Tibial nerve (tissue), 4 donors: Measurements from ENCODE around the gene F10. TPM values are rescaled to one million over a fixed set of nuclear protein-coding genes. Genes with fewer than 3 reads are reported as not detected.
"Not testable (repeated sequence)": the region's sequence is repeated elsewhere in the genome, so short reads cannot be mapped to it uniquely, and the experiment has no call there.

Experiments used
- DNase-seq, 2 donors: peaks; one replicate each; pipeline ENCODE4 v3.0.0-alpha.2; 2019; ENCODE audit warnings: low spot score in 2 of 2
- H3K27ac ChIP-seq, 4 donors: fragments of 200-600 bp; sonication (generic) in 3 of 4; one replicate each; pipeline ENCODE4 v1.5.1; 2017 to 2019; ENCODE audit warnings: mild to moderate bottlenecking in 1 of 4
- H3K27me3 ChIP-seq, 2 donors: fragments of 200-600 bp; sonication (generic) in 1 of 2; one replicate each; pipeline versions ENCODE4 v1.5.1 to v1.6.0; 2017 to 2019
- H3K36me3 ChIP-seq, 3 donors: fragments of 200-600 bp; sonication (generic); one replicate each; pipeline ENCODE4 v1.5.1; 2018 to 2019
- H3K4me1 ChIP-seq, 4 donors: fragments of 200-600 bp; sonication (generic) in 3 of 4; one replicate each; pipeline ENCODE4 v1.5.1; 2017 to 2019
- H3K4me3 ChIP-seq, 4 donors: fragments of 200-600 bp; sonication (generic) in 3 of 4; one replicate each; pipeline ENCODE4 v1.5.1; 2017 to 2019; ENCODE audit warnings: mild to moderate bottlenecking in 1 of 4, moderate library complexity in 1 of 4
- H3K9me3 ChIP-seq, 4 donors: fragments of 200-600 bp; sonication (generic) in 3 of 4; one replicate each; pipeline ENCODE4 v1.5.1; 2017 to 2019
- EP300 ChIP-seq, 2 donors: sonication (generic); formaldehyde crosslinking; IDR thresholded peaks; one replicate each; pipeline ENCODE4 v1.6.1; 2017; ENCODE audit warnings: antibody characterized with exemption in 2 of 2, mild to moderate bottlenecking in 1 of 2
- POLR2A ChIP-seq, 2 donors: fragments of 450-650 bp; IDR thresholded peaks; one replicate each; pipeline ENCODE4 v1.6.1; 2017; ENCODE audit warnings: antibody characterized with exemption in 2 of 2, mild to moderate bottlenecking in 2 of 2, moderate library complexity in 2 of 2
- WGBS, 2 donors: methylation state at CpG; one replicate each; pipeline ENCODE4 v1.1.5; 2018; 5-methylcytosine and 5-hydroxymethylcytosine counted together
- total RNA-seq, 4 donors: library from RNA; depleted of rRNA; stranded (reverse); fragments of >200 nt; gene quantifications; one replicate each; pipeline ENCODE4 v1.1.0, GENCODE V29; 2016
- TF ChIP-seq, protein P1 (sequence below), 5 experiments: fragments of 200-600 bp in 3 of 5; fragments of 450-650 bp in 2 of 5; sonication (generic) in 3 of 5; IDR thresholded peaks; one replicate each; pipeline ENCODE4 v1.5.1; 2016 to 2019; ENCODE audit warnings: antibody characterized with exemption in 5 of 5, mild to moderate bottlenecking in 3 of 5, moderate library complexity in 2 of 5

Gene F10
- total RNA-seq, 4 donors from 2014 or later: 12.0 to 44.3 (median 17.3) TPM

DNA sequence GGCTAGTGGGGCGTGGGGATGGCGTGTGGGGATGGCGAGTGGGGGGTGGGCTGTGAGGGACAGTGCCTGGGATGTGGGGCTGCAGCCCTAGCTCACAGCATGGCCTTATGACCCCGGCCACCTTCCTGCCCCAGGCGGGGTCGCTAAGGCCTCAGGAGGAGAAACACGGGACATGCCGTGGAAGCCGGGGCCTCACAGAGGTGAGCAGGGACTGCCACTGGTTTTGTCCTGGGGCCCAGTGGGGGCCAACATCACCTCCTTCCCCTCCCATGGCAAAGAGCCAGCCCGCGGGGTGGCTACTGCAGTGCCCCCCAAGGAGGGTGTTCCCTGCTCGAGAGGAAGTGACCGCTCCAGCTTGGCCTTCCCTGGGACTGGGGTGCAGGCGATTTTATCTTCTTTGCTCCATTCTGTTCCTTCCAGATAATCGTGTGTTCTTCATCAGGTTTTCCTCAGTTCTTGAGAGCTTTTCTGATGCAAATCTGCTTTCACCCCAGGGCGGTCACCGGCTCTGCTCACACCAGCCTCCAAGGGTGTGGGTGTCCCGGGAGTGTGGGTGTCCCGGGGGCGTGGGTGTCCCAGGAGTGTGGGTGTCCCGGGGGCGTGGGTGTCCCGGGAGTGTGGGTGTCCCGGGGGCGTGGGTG, 15.8 kb upstream of the F10 start:
- Histone ChIP-seq H3K27me3 (peaks cover 0 to 37% of the 10 kb centered on the region in 2 donors), H3K4me1 (peaks cover 0 to 20% (median 10%) of the 10 kb centered on the region in 4 donors), H3K27ac (no peak overlapping the region), H3K36me3 (no peaks in the 10 kb centered on the region), H3K4me3 (no peak overlapping the region), H3K9me3 (no peaks in the 10 kb centered on the region)
- TF ChIP-seq POLR2A (IDR thresholded peaks at IDR 0.05) (no peak), EP300 (IDR thresholded peaks at IDR 0.05) (no peak)
- TF ChIP-seq, protein P1, sequence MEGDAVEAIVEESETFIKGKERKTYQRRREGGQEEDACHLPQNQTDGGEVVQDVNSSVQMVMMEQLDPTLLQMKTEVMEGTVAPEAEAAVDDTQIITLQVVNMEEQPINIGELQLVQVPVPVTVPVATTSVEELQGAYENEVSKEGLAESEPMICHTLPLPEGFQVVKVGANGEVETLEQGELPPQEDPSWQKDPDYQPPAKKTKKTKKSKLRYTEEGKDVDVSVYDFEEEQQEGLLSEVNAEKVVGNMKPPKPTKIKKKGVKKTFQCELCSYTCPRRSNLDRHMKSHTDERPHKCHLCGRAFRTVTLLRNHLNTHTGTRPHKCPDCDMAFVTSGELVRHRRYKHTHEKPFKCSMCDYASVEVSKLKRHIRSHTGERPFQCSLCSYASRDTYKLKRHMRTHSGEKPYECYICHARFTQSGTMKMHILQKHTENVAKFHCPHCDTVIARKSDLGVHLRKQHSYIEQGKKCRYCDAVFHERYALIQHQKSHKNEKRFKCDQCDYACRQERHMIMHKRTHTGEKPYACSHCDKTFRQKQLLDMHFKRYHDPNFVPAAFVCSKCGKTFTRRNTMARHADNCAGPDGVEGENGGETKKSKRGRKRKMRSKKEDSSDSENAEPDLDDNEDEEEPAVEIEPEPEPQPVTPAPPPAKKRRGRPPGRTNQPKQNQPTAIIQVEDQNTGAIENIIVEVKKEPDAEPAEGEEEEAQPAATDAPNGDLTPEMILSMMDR (IDR thresholded peaks at IDR 0.05): no peak
- DNase-seq: no peak
- 66 to 78% methylated on average over 21 to 23 of the region's 25 CpGs for WGBS, 2 donors

DNA sequence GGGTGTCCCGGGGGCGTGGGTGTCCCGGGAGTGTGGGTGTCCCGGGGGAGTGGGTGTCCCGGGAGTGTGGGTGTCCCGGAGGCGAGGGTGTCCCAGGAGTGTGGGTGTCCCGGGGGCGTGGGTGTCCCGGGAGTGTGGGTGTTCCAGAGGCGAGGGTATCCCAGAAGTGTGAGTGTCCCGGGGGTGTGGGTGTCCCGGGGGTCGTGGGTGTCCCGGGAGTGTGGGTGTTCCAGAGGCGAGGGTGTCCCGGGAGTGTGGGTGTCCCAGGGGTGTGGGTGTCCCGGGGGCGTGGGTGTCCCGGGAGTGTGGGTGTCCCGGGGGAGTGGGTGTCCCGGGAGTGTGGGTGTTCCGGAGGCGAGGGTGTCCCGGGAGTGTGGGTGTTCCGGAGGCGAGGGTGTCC, 14.1 kb upstream of the F10 start:
- H3K36me3 ChIP-seq, H3K9me3 ChIP-seq, DNase-seq, H3K27ac ChIP-seq, H3K4me3 ChIP-seq: not testable (repeated sequence)
- Histone ChIP-seq H3K27me3 (peaks cover 0 to 41% of the 10 kb centered on the region in 2 donors), H3K4me1 (peaks cover 0 to 20% (median 10%) of the 10 kb centered on the region in 4 donors)
- 94 to 99% methylated on average over 8 to 19 of the region's 27 CpGs for WGBS, 2 donors

DNA sequence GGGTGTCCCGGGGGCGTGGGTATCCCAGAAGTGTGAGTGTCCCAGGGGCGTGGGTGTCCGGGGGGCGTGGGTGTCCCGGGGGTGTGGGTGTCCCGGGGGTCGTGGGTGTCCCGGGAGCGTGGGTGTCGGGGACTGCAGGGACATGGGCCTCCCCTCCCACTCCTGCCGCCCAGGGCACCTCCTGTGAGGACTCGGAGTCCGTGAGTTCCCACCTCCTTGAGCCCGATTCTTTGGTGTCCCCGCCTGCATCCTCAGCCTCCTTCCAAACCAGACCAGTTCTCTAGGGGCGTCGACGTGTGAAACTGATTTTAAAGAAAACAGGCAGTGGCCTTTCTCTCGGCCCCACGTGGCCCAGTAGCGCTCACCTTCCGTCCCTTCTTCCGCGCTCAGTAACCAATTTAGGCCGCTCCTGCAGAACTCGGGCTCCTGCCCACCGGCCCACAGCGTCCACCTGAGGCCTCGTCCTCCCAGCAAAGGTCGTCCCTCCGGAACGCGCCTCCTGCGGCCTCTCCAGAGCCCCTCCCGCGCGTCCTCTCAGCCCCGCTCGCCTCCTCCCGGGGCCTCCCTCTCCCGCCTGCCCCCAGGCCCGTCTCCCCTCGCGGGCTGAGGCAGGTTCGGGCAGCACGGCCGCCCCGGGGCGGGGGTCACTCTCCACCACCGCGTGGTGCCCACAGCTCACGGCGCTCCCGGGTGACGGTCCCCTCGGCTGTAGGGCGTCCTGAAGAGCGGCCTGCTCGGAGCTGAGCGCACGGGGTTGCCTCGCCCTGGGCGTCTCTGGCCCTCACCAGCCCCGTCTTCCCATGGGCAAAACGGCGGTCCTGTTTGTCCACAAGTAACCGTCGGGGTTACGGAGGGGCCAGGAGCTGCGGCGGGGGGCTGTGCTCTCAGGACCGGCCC, 13.2 kb upstream of the F10 start:
- Histone ChIP-seq H3K27ac (no peak overlapping the region), H3K27me3 (peaks cover 0 to 32% of the 10 kb centered on the region in 2 donors), H3K4me1 (peaks cover 0 to 20% (median 10%) of the 10 kb centered on the region in 4 donors), H3K4me3 (peak overlapping the region in 1 of 4 donors; percentile 33), H3K9me3 (no peaks in the 10 kb centered on the region), H3K36me3 (no peaks in the 10 kb centered on the region)
- TF ChIP-seq POLR2A (IDR thresholded peaks at IDR 0.05) (no peak), EP300 (IDR thresholded peaks at IDR 0.05) (no peak)
- TF ChIP-seq, protein P1 (IDR thresholded peaks at IDR 0.05): no peak
- DNase-seq: no peak
- WGBS, 2 donors: 28 to 41% methylated on average over 56 to 57 of the region's 73 CpGs

DNA sequence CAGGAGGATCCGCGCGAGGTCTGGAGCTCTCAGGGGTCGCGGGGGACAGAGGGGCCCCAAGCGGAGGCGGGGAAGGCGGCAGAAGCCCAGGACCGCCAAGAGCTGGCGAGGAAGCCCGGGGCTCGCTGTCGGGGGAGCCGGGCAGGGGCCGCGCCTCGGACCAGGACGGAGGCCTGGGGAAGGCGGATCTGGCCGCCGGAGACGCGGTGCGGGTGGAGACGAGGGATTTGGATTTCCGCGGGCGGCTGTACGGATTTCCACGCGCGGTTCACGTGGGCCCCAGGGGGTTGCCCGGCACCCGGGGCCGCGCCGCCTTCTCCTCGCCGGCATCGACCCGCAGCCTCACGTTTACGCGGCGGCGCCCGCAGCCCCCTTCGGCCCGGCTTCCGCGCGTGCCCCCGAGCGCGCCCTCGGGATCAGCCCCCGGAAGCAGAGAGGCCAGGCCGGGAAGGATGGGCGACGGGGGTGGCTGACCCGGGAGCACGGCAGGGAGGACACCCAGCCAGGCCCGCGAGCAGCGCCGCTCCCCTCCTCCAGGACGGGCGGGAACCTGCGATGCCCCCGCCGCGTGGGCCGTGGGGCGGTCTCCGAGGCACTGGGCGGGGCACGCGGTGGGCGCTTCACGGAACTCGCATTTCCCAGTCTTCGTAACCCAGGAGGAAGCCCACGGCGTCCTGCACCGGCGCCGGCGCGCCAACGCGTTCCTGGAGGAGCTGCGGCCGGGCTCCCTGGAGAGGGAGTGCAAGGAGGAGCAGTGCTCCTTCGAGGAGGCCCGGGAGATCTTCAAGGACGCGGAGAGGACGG, 12.3 kb upstream of the F10 start:
- 2 to 4% methylated on average over 5 to 53 of the region's 99 CpGs for WGBS, 2 donors
- peaks cover 0 to 20% (median 10%) of the 10 kb centered on the region in 4 donors for H3K4me1 ChIP-seq
- no peak for DNase-seq
- peaks cover 0 to 29% of the 10 kb centered on the region in 2 donors for H3K27me3 ChIP-seq
- no peaks in the 10 kb centered on the region for H3K9me3 ChIP-seq
- H3K27ac ChIP-seq: no peak overlapping the region
- H3K4me3 ChIP-seq: peak overlapping the region in 2 of 4 donors; percentile 33 to 46
- TF ChIP-seq, protein P1 (IDR thresholded peaks at IDR 0.05): no peak
- TF ChIP-seq EP300 (IDR thresholded peaks at IDR 0.05) (no peak), POLR2A (IDR thresholded peaks at IDR 0.05) (no peak)
- H3K36me3 ChIP-seq: no peaks in the 10 kb centered on the region

DNA sequence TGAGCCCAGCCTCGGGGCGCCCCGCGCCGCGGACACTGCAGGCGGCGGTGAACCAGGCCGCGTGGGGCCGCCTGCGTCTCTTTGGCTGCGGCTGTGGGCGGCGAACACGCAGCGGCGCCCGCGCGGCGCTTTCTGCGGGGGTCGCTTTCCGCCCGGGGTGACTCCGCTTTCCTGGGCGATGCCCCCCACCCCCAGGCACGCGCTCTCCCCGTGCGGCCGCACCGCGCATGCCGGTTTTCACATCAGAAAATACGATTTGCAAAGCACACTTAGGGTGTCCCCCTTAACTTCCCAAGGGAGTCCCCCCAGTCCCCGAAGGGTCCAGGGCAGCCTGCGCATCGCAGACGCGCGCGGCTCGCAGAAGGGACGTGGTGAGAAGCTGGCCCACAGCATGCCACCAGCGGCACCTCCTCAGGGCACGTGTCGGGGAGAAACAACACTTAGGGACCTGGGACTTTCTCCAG, 11.7 kb upstream of the F10 start:
- H3K27ac ChIP-seq: no peak overlapping the region
- 31 to 64% methylated on average over 12 to 16 of the region's 49 CpGs for WGBS, 2 donors
- H3K27me3 ChIP-seq: peaks cover 0 to 29% of the 10 kb centered on the region in 2 donors
- H3K36me3 ChIP-seq: no peaks in the 10 kb centered on the region
- TF ChIP-seq EP300 (IDR thresholded peaks at IDR 0.05) (no peak), POLR2A (IDR thresholded peaks at IDR 0.05) (no peak)
- TF ChIP-seq, protein P1 (IDR thresholded peaks at IDR 0.05): no peak
- H3K4me3 ChIP-seq: peak overlapping the region in 2 of 4 donors; percentile 33 to 46
- H3K4me1 ChIP-seq: peaks cover 0 to 20% (median 10%) of the 10 kb centered on the region in 4 donors
- DNase-seq: no peak
- no peaks in the 10 kb centered on the region for H3K9me3 ChIP-seq

DNA sequence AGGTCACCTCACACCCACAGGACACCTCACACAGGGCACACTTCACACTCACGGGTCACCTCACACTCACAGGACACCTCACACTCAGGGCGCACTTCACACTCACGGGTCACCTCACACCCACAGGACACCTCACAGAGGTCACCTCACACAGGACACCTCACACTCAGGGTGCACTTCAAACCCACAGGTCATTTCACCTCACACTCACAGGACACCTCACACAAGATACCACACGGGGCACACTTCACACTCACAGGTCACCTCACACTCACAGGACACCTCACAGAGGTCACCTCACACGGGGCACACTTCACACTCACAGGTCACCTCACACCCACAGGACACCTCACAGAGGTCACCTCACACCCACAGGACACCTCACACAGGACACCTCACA, 10.8 kb upstream of the F10 start:
- not testable (repeated sequence) for H3K27ac ChIP-seq, H3K9me3 ChIP-seq, DNase-seq, H3K36me3 ChIP-seq, H3K4me3 ChIP-seq
- Histone ChIP-seq H3K27me3 (peaks cover 0 to 29% of the 10 kb centered on the region in 2 donors), H3K4me1 (peaks cover 0 to 20% (median 10%) of the 10 kb centered on the region in 4 donors)
- WGBS, 2 donors: 92 to 96% methylated on average over 5 of the region's 5 CpGs

DNA sequence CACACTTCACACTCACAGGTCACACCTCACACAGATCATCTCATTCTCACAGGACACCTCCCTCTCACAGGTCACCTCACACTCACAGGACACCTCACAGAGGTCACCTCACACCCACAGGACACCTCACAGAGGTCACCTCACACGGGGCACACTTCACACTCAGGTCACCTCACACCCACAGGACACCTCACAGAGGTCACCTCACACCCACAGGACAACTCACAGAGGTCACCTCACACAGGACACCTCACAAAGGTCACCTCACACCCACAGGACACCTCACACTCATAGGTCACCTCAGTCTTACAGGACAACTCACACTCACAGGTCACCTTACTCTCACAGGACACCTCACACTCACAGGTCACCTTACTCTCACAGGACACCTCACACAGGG, 10.1 kb upstream of the F10 start:
- H3K27me3 ChIP-seq: peaks cover 0 to 29% of the 10 kb centered on the region in 2 donors
- not testable (repeated sequence) for H3K4me3 ChIP-seq, H3K9me3 ChIP-seq, H3K36me3 ChIP-seq, H3K27ac ChIP-seq, DNase-seq
- 67 to 71% methylated on average over 1 of the region's 1 CpG for WGBS, 2 donors
- H3K4me1 ChIP-seq: peaks cover 0 to 20% (median 10%) of the 10 kb centered on the region in 4 donors
